SW480 (cell line): ENCODE measurements around the gene ZDHHC5.
A peak's percentile ranks its signal among the peaks of the same experiment; 100 is the strongest.

Experiments used
- DNase-seq: peaks from one replicate; pipeline ENCODE4 v3.0.0-alpha.2; 2016; ENCODE audit warnings: low spot score

Gene ZDHHC5

GRCh38 chr11:57729479-57729878 is 61.6 kb downstream of the ZDHHC5 start:
- no peak for DNase-seq

GRCh38 chr11:57732661-57733060 is 64.7 kb downstream of the ZDHHC5 start:
- no peak for DNase-seq

GRCh38 chr11:57735619-57736298 is 67.8 kb downstream of the ZDHHC5 start:
- DNase-seq: no peak

GRCh38 chr11:57741132-57742086 is 73.5 kb downstream of the ZDHHC5 start, which contains the start of gene SELENOH:
SELENOH (plus strand) TSS chr11:57741491; CDS start chr11:57741596, 105 bp downstream.
- peak; percentile 98 for DNase-seq

GRCh38 chr11:57742087-57742452 is 74.2 kb downstream of the ZDHHC5 start:
- DNase-seq: no peak

GRCh38 chr11:57744357-57744756 is 76.4 kb downstream of the ZDHHC5 start:
- no peak for DNase-seq

GRCh38 chr11:57745206-57745605 is 77.3 kb downstream of the ZDHHC5 start:
- DNase-seq: no peak

GRCh38 chr11:57746920-57747319 is 79.0 kb downstream of the ZDHHC5 start:
- no peak for DNase-seq
